Thyroid gland (tissue), 4 donors: ENCODE results near the gene EDNRA.

Experiments
- POLR2A ChIP-seq, 2 donors: fragments of 450-650 bp; IDR thresholded peaks; one replicate each; pipeline ENCODE4 v1.6.1; 2017; ENCODE audit warnings: antibody characterized with exemption in 2 of 2, mild to moderate bottlenecking in 2 of 2, moderate library complexity in 1 of 2
- TF ChIP-seq, protein P1 (sequence below), 6 experiments: fragments of 200-600 bp in 3 of 6; fragments of 450-650 bp in 3 of 6; sonication (generic) in 3 of 6; IDR thresholded peaks; one replicate each; pipeline ENCODE4 v1.5.1; 2016 to 2019; ENCODE audit warnings: antibody characterized with exemption in 6 of 6, mild to moderate bottlenecking in 2 of 6, inconsistent platforms in 1 of 6, moderate library complexity in 1 of 6

DNA sequence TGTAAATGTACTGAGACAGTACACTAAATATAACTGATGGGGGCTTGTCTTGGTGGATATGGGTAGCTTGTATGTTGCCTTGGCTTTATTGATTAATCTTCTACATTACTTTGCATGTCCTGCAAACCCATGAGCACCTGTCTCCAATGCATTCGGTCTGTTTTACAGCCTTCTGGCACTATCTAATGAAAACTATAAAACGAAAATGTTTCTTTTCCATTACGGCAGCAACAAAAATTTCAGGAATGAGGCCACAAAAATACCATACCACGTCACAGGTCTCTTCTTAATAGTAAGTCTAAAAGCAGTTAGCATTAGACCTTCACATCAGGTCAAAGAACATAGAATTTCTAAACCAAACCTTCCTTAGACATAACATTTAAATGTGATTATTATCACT is 49.8 kb downstream of the EDNRA start:
- TF ChIP-seq, protein P1, sequence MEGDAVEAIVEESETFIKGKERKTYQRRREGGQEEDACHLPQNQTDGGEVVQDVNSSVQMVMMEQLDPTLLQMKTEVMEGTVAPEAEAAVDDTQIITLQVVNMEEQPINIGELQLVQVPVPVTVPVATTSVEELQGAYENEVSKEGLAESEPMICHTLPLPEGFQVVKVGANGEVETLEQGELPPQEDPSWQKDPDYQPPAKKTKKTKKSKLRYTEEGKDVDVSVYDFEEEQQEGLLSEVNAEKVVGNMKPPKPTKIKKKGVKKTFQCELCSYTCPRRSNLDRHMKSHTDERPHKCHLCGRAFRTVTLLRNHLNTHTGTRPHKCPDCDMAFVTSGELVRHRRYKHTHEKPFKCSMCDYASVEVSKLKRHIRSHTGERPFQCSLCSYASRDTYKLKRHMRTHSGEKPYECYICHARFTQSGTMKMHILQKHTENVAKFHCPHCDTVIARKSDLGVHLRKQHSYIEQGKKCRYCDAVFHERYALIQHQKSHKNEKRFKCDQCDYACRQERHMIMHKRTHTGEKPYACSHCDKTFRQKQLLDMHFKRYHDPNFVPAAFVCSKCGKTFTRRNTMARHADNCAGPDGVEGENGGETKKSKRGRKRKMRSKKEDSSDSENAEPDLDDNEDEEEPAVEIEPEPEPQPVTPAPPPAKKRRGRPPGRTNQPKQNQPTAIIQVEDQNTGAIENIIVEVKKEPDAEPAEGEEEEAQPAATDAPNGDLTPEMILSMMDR (IDR thresholded peaks at IDR 0.05): no peak
- TF ChIP-seq POLR2A (IDR thresholded peaks at IDR 0.05): no peak
